Adrenal gland (tissue), 12 donors: ENCODE results near the gene GMDS. TPM values are rescaled to one million over a fixed set of nuclear protein-coding genes. Genes with fewer than 3 reads are reported as not detected.

ENCODE experiments used
- DNase-seq, 7 donors: peaks; one replicate each; pipeline ENCODE4 v3.0.0-alpha.2; 2019 to 2020
- H3K27ac ChIP-seq, 5 donors: fragments of 200-600 bp; sonication (generic) in 4 of 5; 1 replicate in 3 of 5; 2 replicates in 2 of 5; pipeline versions ENCODE4 v1.5.1 to v1.8.0; 2016 to 2020; ENCODE audit warnings: mild to moderate bottlenecking in 1 of 5
- H3K27me3 ChIP-seq: fragments of 200-600 bp; 2 replicates; pipeline ENCODE4 v1.8.0; 2021
- H3K36me3 ChIP-seq, 2 donors: fragments of 200-600 bp; replicated peaks in 1 of 2; 1 replicate in 1 of 2; 2 replicates in 1 of 2; pipeline versions ENCODE4 v1.5.1 to v1.8.0; 2018 to 2022
- H3K4me1 ChIP-seq, 2 donors: fragments of 200-600 bp; replicated peaks in 1 of 2; 1 replicate in 1 of 2; 2 replicates in 1 of 2; pipeline versions ENCODE4 v1.5.1 to v1.8.0; 2018 to 2021
- H3K4me3 ChIP-seq, 4 donors: fragments of 200-600 bp; sonication (generic) in 3 of 4; one replicate each; pipeline ENCODE4 v1.5.1; 2016 to 2018
- H3K9me3 ChIP-seq, 3 donors: fragments of 200-600 bp; sonication (generic) in 1 of 3; replicated peaks in 1 of 3; 1 replicate in 2 of 3; 2 replicates in 1 of 3; pipeline versions ENCODE4 v1.5.1 to v1.8.0; 2016 to 2021
- POLR2A ChIP-seq, 2 donors: fragments of 450-650 bp; IDR thresholded peaks; one replicate each; pipeline ENCODE4 v1.6.1; 2017; ENCODE audit warnings: antibody characterized with exemption in 2 of 2, mild to moderate bottlenecking in 2 of 2, moderate library complexity in 1 of 2
- WGBS, 4 donors: extraction: QIAGEN DNeasy Blood & Tissue Kit in 2 of 4; methylation state at CpG; one replicate each; pipeline versions ENCODE4 v1.1.5 to v1.1.7; 2013 to 2017; 5-methylcytosine and 5-hydroxymethylcytosine counted together
- intact Hi-C, 2 donors: fragments of 100-400 bp; cut with DNase I; formaldehyde crosslinking; loops; one replicate each; pipeline versions ENCODE4 v1.14.1 to v1.15.0; 2022 to 2023
- polyA plus RNA-seq, 3 donors: library from polyadenylated mRNA; stranded (reverse); fragments of 200-250 nt in 2 of 3; fragments of 350-450 nt in 1 of 3; fragmentation: Illumina TruSeq in 1 of 3; extraction: RNeasy Lipid Tissue Mini Kit (QIAGEN cat#74804) in 1 of 3; gene quantifications; one replicate each; pipeline ENCODE4 v1.2.3, GENCODE V29; 2013 to 2014
- total RNA-seq, 9 donors: library from RNA; depleted of rRNA in 4 of 9; stranded (reverse); fragments of >200 nt in 4 of 9; fragments of 120-200 nt in 1 of 9; fragmentation: NEBNext Ultra II Directional in 1 of 9; extraction: Animal tissue kit (Norgen Biotek cat#: 25700) in 1 of 9; gene quantifications; one replicate each; pipeline versions ENCODE4 v1.1.0 to v1.2.4, GENCODE V29; 2013 to 2023
- TF ChIP-seq, protein P1 (sequence below), 6 experiments: fragments of 450-650 bp in 4 of 6; fragments of 200-600 bp in 2 of 6; sonication (generic) in 1 of 6; IDR thresholded peaks; 1 replicate in 5 of 6; 2 replicates in 1 of 6; pipeline versions ENCODE4 v1.5.1 to v1.8.0; 2016 to 2021; ENCODE audit warnings: antibody characterized with exemption in 6 of 6, mild to moderate bottlenecking in 2 of 6, moderate library complexity in 1 of 6
- donor health status: healthy with polysubstance abuse.
- donor health status: Bipolar disorder and iron deficiency.
- donor health status: DM: yes; HTN: yes; CAD: no.
- donor health status: DM: no; HTN: no; CAD: no.
- donor health status: DM: no; HTN: no; CAD: no.
- donor health status: DM: yes; HTN: yes; CAD: no.

GMDS gene
- total and polyA plus RNA-seq, 12 donors: 8.5 to 39.2 (median 15.2) TPM

GRCh38 chr6:2162079-2162445 is 83.3 kb downstream of the GMDS start:
- Histone ChIP-seq H3K27me3 (no peaks in the 10 kb centered on the region), H3K9me3 (no peaks in the 10 kb centered on the region), H3K27ac (no peak overlapping the region), H3K4me1 (no peaks in the 10 kb centered on the region), H3K36me3 (no peaks in the 10 kb centered on the region), H3K4me3 (no peak overlapping the region)
- TF ChIP-seq POLR2A (IDR thresholded peaks at IDR 0.05): no peak
- TF ChIP-seq, protein P1, sequence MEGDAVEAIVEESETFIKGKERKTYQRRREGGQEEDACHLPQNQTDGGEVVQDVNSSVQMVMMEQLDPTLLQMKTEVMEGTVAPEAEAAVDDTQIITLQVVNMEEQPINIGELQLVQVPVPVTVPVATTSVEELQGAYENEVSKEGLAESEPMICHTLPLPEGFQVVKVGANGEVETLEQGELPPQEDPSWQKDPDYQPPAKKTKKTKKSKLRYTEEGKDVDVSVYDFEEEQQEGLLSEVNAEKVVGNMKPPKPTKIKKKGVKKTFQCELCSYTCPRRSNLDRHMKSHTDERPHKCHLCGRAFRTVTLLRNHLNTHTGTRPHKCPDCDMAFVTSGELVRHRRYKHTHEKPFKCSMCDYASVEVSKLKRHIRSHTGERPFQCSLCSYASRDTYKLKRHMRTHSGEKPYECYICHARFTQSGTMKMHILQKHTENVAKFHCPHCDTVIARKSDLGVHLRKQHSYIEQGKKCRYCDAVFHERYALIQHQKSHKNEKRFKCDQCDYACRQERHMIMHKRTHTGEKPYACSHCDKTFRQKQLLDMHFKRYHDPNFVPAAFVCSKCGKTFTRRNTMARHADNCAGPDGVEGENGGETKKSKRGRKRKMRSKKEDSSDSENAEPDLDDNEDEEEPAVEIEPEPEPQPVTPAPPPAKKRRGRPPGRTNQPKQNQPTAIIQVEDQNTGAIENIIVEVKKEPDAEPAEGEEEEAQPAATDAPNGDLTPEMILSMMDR (IDR thresholded peaks at IDR 0.05): no peak
- intact Hi-C loops: no loop called here
- no peak for DNase-seq
- 63 to 91% (median 87%) methylated on average over 1 of the region's 1 CpG for WGBS, 4 donors

GRCh38 chr6:2158596-2159271 is 86.7 kb downstream of the GMDS start:
- no peak overlapping the region for H3K27ac ChIP-seq
- no peaks in the 10 kb centered on the region for H3K4me1 ChIP-seq
- H3K27me3 ChIP-seq: no peaks in the 10 kb centered on the region
- H3K36me3 ChIP-seq: no peaks in the 10 kb centered on the region
- H3K9me3 ChIP-seq: no peaks in the 10 kb centered on the region
- intact Hi-C loops: no loop called here
- DNase-seq: peak in 2 of 7 donors; percentile 18 to 21
- no peak overlapping the region for H3K4me3 ChIP-seq
- 66 to 73% (median 70%) methylated on average over 12 of the region's 12 CpGs for WGBS, 4 donors
- TF ChIP-seq, protein P1 (IDR thresholded peaks at IDR 0.05): peak in 2 of 6 experiments; percentile 9 to 25
- TF ChIP-seq POLR2A (IDR thresholded peaks at IDR 0.05): no peak

DNA sequence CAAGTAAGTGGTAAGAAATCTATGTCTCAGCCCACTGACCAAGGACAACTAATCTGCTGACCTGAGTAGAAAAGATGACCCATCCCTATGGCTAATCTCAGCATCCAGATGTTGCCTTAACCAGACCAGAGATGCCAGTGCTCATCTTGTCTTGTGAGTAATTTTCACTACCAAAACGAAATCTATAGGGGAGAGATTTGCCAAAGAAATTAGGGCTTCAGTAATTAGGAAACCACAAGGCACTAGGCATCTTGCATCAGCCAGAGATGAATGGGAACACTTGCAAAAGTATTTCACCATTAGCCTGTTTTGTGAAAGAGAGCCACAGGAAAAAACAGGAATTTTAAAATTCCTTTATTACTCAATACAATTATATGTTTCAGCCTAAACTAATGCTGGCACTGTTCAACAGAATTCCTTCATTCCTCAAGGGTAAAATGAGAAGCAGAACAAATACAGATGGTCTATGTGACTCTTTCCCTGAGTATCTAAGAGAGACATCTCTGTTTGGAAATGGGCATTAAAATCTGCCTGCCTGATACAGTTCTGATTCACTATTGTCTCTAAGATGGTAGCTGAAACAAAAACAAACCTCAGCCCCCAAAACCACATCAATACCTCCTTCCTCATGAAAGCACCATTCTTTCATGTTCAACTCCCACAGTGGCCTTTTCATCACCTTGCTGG is 87.8 kb downstream of the GMDS start:
- Histone ChIP-seq H3K9me3 (no peaks in the 10 kb centered on the region), H3K4me1 (no peaks in the 10 kb centered on the region), H3K4me3 (no peak overlapping the region), H3K36me3 (no peaks in the 10 kb centered on the region), H3K27ac (no peak overlapping the region), H3K27me3 (no peaks in the 10 kb centered on the region)
- intact Hi-C loops: no loop called here
- 38 to 48% (median 48%) methylated on average over 1 of the region's 1 CpG for WGBS, 4 donors
- no peak for DNase-seq
- no peak for TF ChIP-seq POLR2A (IDR thresholded peaks at IDR 0.05)
- TF ChIP-seq, protein P1 (IDR thresholded peaks at IDR 0.05): no peak

GRCh38 chr6:2155206-2155605 is 90.2 kb downstream of the GMDS start:
- H3K27me3 ChIP-seq: no peaks in the 10 kb centered on the region
- no peak overlapping the region for H3K4me3 ChIP-seq
- H3K36me3 ChIP-seq: no peaks in the 10 kb centered on the region
- H3K4me1 ChIP-seq: no peaks in the 10 kb centered on the region
- no peak for DNase-seq
- no peak overlapping the region for H3K27ac ChIP-seq
- WGBS, 4 donors: 59 to 70% (median 67%) methylated on average over 1 of the region's 1 CpG
- TF ChIP-seq, protein P1 (IDR thresholded peaks at IDR 0.05): no peak
- TF ChIP-seq POLR2A (IDR thresholded peaks at IDR 0.05): no peak
- intact Hi-C loops: no loop called here
- no peaks in the 10 kb centered on the region for H3K9me3 ChIP-seq
